CD4-positive, alpha-beta memory T cell (primary cell): Measurements from ENCODE around the gene ACAP1. TPM values are rescaled to one million over a fixed set of nuclear protein-coding genes. Genes with fewer than 3 reads are reported as not detected.
"Not testable (repeated sequence)": the region's sequence is repeated elsewhere in the genome, so short reads cannot be mapped to it uniquely, and the experiment has no call there.

Experiments
- CTCF ChIA-PET: fragments of 350-600 bp; sonication (Branson Sonifier 250); formaldehyde crosslinking; loops from one replicate; lab custom pipeline; 2021; ENCODE audit warnings: inconsistent platforms; ENCODE audit not compliant: partially characterized antibody; lab: Charles Lee
- POLR2A ChIA-PET: fragments of 350-600 bp; sonication (Branson Sonifier 250); formaldehyde crosslinking; loops from one replicate; lab custom pipeline; 2021; ENCODE audit not compliant: partially characterized antibody; lab: Charles Lee
- DNase-seq, 5 donors: peaks; one replicate each; pipeline versions ENCODE4 v3.0.0 to v3.0.0-alpha.2; 2020 to 2022; ENCODE audit warnings: mixed read lengths in 1 of 5
- H3K27ac ChIP-seq: one replicate; pipeline ENCODE4 v1.7.0; 2013; ENCODE audit warnings: low read depth, low read length
- H3K27me3 ChIP-seq: 2 replicates; pipeline ENCODE4 v1.7.0; 2013; ENCODE audit warnings: mild to moderate bottlenecking, low read length, moderate library complexity; ENCODE audit not compliant: insufficient read depth
- H3K36me3 ChIP-seq: 2 replicates; pipeline ENCODE4 v1.7.0; 2013; ENCODE audit warnings: mild to moderate bottlenecking, low read length, moderate library complexity; ENCODE audit not compliant: insufficient read depth
- H3K4me1 ChIP-seq: 2 replicates; pipeline ENCODE4 v1.7.0; 2013; ENCODE audit warnings: mild to moderate bottlenecking, low read length, moderate library complexity; ENCODE audit not compliant: insufficient read depth
- H3K4me3 ChIP-seq, 2 donors: one replicate each; pipeline ENCODE4 v1.7.0; 2013; ENCODE audit warnings: low read length in 2 of 2, mild to moderate bottlenecking in 1 of 2
- H3K9me3 ChIP-seq, 2 donors: one replicate each; pipeline ENCODE4 v1.7.0; 2013; ENCODE audit warnings: low read length in 2 of 2, control low read depth in 1 of 2; ENCODE audit not compliant: control insufficient read depth in 1 of 2
- H3K27ac Mint-ChIP-seq, 7 donors: one replicate each; pipeline ENCODE4 v1.8.0; 2020 to 2021; ENCODE audit warnings: mixed read lengths in 7 of 7, mild to moderate bottlenecking in 6 of 7, inconsistent platforms in 3 of 7, moderate library complexity in 3 of 7
- H3K27me3 Mint-ChIP-seq, 2 donors: one replicate each; pipeline ENCODE4 v1.8.0; 2020 to 2021; ENCODE audit warnings: mixed read lengths in 2 of 2
- H3K36me3 Mint-ChIP-seq, 2 donors: one replicate each; pipeline ENCODE4 v1.8.0; 2020 to 2021; ENCODE audit warnings: mixed read lengths in 2 of 2, inconsistent platforms in 1 of 2, mild to moderate bottlenecking in 1 of 2
- H3K4me1 Mint-ChIP-seq, 4 donors: one replicate each; pipeline ENCODE4 v1.8.0; 2020 to 2021; ENCODE audit warnings: mixed read lengths in 4 of 4, mild to moderate bottlenecking in 1 of 4
- H3K4me3 Mint-ChIP-seq, 8 donors: one replicate each; pipeline ENCODE4 v1.8.0; 2020 to 2021; ENCODE audit warnings: mixed read lengths in 8 of 8, mild to moderate bottlenecking in 7 of 8, moderate library complexity in 6 of 8, inconsistent platforms in 3 of 8
- H3K9me3 Mint-ChIP-seq, 8 donors: one replicate each; pipeline ENCODE4 v1.8.0; 2020 to 2021; ENCODE audit warnings: mixed read lengths in 8 of 8, mild to moderate bottlenecking in 5 of 8, inconsistent platforms in 3 of 8, moderate library complexity in 1 of 8
- intact Hi-C: fragments of 100-400 bp; cut with micrococcal nuclease; formaldehyde crosslinking; loops from one replicate; pipeline ENCODE4 v1.15.1; 2023
- polyA plus RNA-seq, 2 donors: library from polyadenylated mRNA; unstranded; fragments of 300-500 nt; fragmentation: Illumina TruSeq; gene quantifications; one replicate each; pipeline ENCODE4 v1.2.3, GENCODE V29; 2021
- total RNA-seq, 2 experiments: library from RNA; stranded (reverse); gene quantifications; one replicate each; pipeline ENCODE4 v1.2.3, GENCODE V29; 2021

ACAP1 gene
- total and polyA plus RNA-seq, 4 experiments from 2014 or later: 261 to 516 (median 386) TPM

GRCh38 chr17:7332600-7333069 lies 3.7 kb upstream of the ACAP1 start:
- H3K27ac ChIP-seq, H3K9me3 ChIP-seq, H3K9me3 Mint-ChIP-seq, H3K27me3 ChIP-seq, CTCF ChIA-PET, H3K36me3 ChIP-seq, H3K27me3 Mint-ChIP-seq, intact Hi-C loops: not testable (repeated sequence)
- H3K4me1 Mint-ChIP-seq: peaks cover 43 to 80% (median 63%) of the 10 kb centered on the region in 4 donors
- POLR2A ChIA-PET: interaction anchor here (1.1 to 7.4 kb wide), 3 partner anchors 11 to 98 kb away, joined by 3 to 187 read pairs (median 4); partner anchors contain the start of genes DVL2 and GPS2
- DNase-seq: peak; percentile 55 to 86 (median 71)
- H3K4me1 ChIP-seq: peaks cover 72% of the 10 kb centered on the region
- H3K4me3 Mint-ChIP-seq: peak overlapping the region; percentile 61 to 79 (median 74)
- H3K36me3 Mint-ChIP-seq: peaks cover 5 to 15% of the 10 kb centered on the region in 2 donors
- peak overlapping the region; percentile 92 to 97 (median 94) for H3K27ac Mint-ChIP-seq
- H3K4me3 ChIP-seq: peak overlapping the region in 1 of 2 donors; percentile 22

GRCh38 chr17:7334938-7335538 lies 1.3 kb upstream of the ACAP1 start:
- peaks cover 14 to 20% of the 10 kb centered on the region in 2 donors for H3K36me3 Mint-ChIP-seq
- CTCF ChIA-PET: interaction anchor here (1.0 to 5.8 kb wide), 15 partner anchors 10 to 289 kb away, joined by 3 to 115 read pairs (median 8); partner anchors contain the start of genes GPS2, TMEM102 and TMEM95
- Histone ChIP-seq H3K27ac (no peak overlapping the region), H3K9me3 (no peaks in the 10 kb centered on the region), H3K27me3 (no peaks in the 10 kb centered on the region), H3K36me3 (peaks cover 6% of the 10 kb centered on the region), H3K4me1 (peaks cover 86% of the 10 kb centered on the region), H3K4me3 (no peak overlapping the region)
- peaks cover 38 to 77% (median 57%) of the 10 kb centered on the region in 4 donors for H3K4me1 Mint-ChIP-seq
- POLR2A ChIA-PET: interaction anchor here (0.6 to 7.4 kb wide), 15 partner anchors 13 to 252 kb away, joined by 3 to 187 read pairs (median 11); partner anchors contain the start of genes ACADVL, DLG4, GABARAP and GPS2
- peak overlapping the region; percentile 59 to 99 (median 80) for H3K4me3 Mint-ChIP-seq
- H3K27ac Mint-ChIP-seq: peak overlapping the region in 6 of 7 donors; percentile 85 to 99 (median 94)
- no peaks in the 10 kb centered on the region for H3K27me3 Mint-ChIP-seq
- H3K9me3 Mint-ChIP-seq: no peaks in the 10 kb centered on the region
- peak in 1 of 5 donors; percentile 27 for DNase-seq
- intact Hi-C loops: no loop called here

GRCh38 chr17:7335765-7336164 lies 564 bp upstream of the ACAP1 start:
- H3K36me3 ChIP-seq, H3K9me3 ChIP-seq, H3K9me3 Mint-ChIP-seq, DNase-seq, H3K27me3 ChIP-seq, H3K27me3 Mint-ChIP-seq, H3K4me3 ChIP-seq: not testable (repeated sequence)
- H3K4me1 Mint-ChIP-seq: peaks cover 38 to 76% (median 57%) of the 10 kb centered on the region in 4 donors
- Histone ChIP-seq H3K27ac (peak overlapping the region; percentile 74), H3K4me1 (peaks cover 80% of the 10 kb centered on the region)
- peak overlapping the region; percentile 89 to 99 (median 97) for H3K27ac Mint-ChIP-seq
- intact Hi-C loops: loop anchor here (1.0 to 2.0 kb wide), 4 partner anchors 11 to 69 kb away; partner anchors contain the start of gene TMEM256
- POLR2A ChIA-PET: interaction anchor here (0.6 to 7.4 kb wide), 30 partner anchors 11 to 351 kb away, joined by 3 to 187 read pairs (median 10); partner anchors contain the start of genes ACADVL, CTDNEP1, DLG4 and DVL2
- H3K4me3 Mint-ChIP-seq: peak overlapping the region; percentile 59 to 99 (median 94)
- CTCF ChIA-PET: interaction anchor here (0.6 to 5.8 kb wide), 24 partner anchors 10 to 783 kb away, joined by 3 to 115 read pairs (median 5); partner anchors contain the start of genes GPS2, TMEM102, TMEM95 and TP53
- H3K36me3 Mint-ChIP-seq: peaks cover 18 to 25% of the 10 kb centered on the region in 2 donors

- Mint-ChIP-seq H3K4me3 (peak overlapping the region; percentile 88 to 99 (median 98)), H3K4me1 (peaks cover 32 to 69% (median 50%) of the 10 kb centered on the region in 4 donors), H3K36me3 (peaks cover 23 to 39% of the 10 kb centered on the region in 2 donors), H3K27ac (peak overlapping the region; percentile 89 to 99 (median 97))
- Histone ChIP-seq H3K36me3 (peaks cover 25% of the 10 kb centered on the region), H3K4me1 (peaks cover 75% of the 10 kb centered on the region), H3K27ac (peak overlapping the region; percentile 74), H3K4me3 (peak overlapping the region; percentile 94 to 98)
- not testable (repeated sequence) for DNase-seq, H3K27me3 Mint-ChIP-seq, H3K9me3 ChIP-seq, H3K9me3 Mint-ChIP-seq, H3K27me3 ChIP-seq
- ChIA-PET CTCF (interaction anchor here (0.9 to 5.8 kb wide), 13 partner anchors 8 to 782 kb away, joined by 3 to 115 read pairs (median 14); partner anchors contain the start of genes GPS2, PHF23, TMEM102 and TMEM95), POLR2A (interaction anchor here (0.6 to 7.4 kb wide), 24 partner anchors 9 to 378 kb away, joined by 3 to 187 read pairs (median 11); partner anchors contain the start of genes CTDNEP1, GPS2, KCTD11 and MPDU1)
- intact Hi-C loops: loop anchor here (1.0 to 2.0 kb wide), 2 partner anchors 8 to 29 kb away; partner anchors contain the start of gene NEURL4
Measured at GRCh38 chr17:7337600-7337999, 1.3 kb downstream of the ACAP1 start.

- intact Hi-C loops: no loop called here
- H3K4me1 Mint-ChIP-seq: peaks cover 29 to 51% (median 41%) of the 10 kb centered on the region in 4 donors
- DNase-seq: no peak
- no peaks in the 10 kb centered on the region for H3K27me3 Mint-ChIP-seq
- peaks cover 52% of the 10 kb centered on the region for H3K4me1 ChIP-seq
- peak overlapping the region in 3 of 7 donors; percentile 48 to 83 (median 76) for H3K27ac Mint-ChIP-seq
- H3K4me3 Mint-ChIP-seq: peak overlapping the region in 1 of 8 donors; percentile 33
- POLR2A ChIA-PET: interaction anchor here (4.3 to 7.0 kb wide), 4 partner anchors 8 to 44 kb away, joined by 22 to 146 read pairs (median 45); partner anchors contain the start of gene NEURL4
- H3K36me3 Mint-ChIP-seq: peaks cover 32 to 56% of the 10 kb centered on the region in 2 donors
- H3K4me3 ChIP-seq: no peak overlapping the region
- H3K9me3 Mint-ChIP-seq: peaks cover 0 to 2% (median 0%) of the 10 kb centered on the region in 8 donors
- CTCF ChIA-PET: interaction anchor here (1.1 to 5.8 kb wide), 4 partner anchors 10 to 125 kb away, joined by 3 to 58 read pairs (median 4); no protein-coding TSS in a partner anchor
- no peaks in the 10 kb centered on the region for H3K27me3 ChIP-seq
- no peaks in the 10 kb centered on the region for H3K9me3 ChIP-seq
- H3K27ac ChIP-seq: no peak overlapping the region
- H3K36me3 ChIP-seq: peaks cover 49% of the 10 kb centered on the region
Measured at GRCh38 chr17:7340179-7340578, 3.9 kb downstream of the ACAP1 start.

- ChIA-PET CTCF (interaction anchor here (1.0 to 3.9 kb wide), 5 partner anchors 8 to 219 kb away, joined by 3 to 12 read pairs (median 3); partner anchors contain the start of gene TMEM95), POLR2A (interaction anchor here (0.7 to 4.3 kb wide), 5 partner anchors 8 to 26 kb away, joined by 3 to 29 read pairs (median 4); partner anchors contain the start of gene NEURL4)
- Mint-ChIP-seq H3K27ac (peak overlapping the region in 4 of 7 donors; percentile 57 to 95 (median 76)), H3K36me3 (peaks cover 38 to 64% of the 10 kb centered on the region in 2 donors), H3K4me3 (no peak overlapping the region), H3K27me3 (no peaks in the 10 kb centered on the region), H3K9me3 (peaks cover 0 to 2% (median 0%) of the 10 kb centered on the region in 8 donors), H3K4me1 (peaks cover 21 to 46% (median 33%) of the 10 kb centered on the region in 4 donors)
- Histone ChIP-seq H3K9me3 (no peaks in the 10 kb centered on the region), H3K27ac (no peak overlapping the region), H3K27me3 (no peaks in the 10 kb centered on the region), H3K4me3 (no peak overlapping the region), H3K36me3 (peaks cover 64% of the 10 kb centered on the region), H3K4me1 (peaks cover 39% of the 10 kb centered on the region)
- no peak for DNase-seq
- intact Hi-C loops: no loop called here
Measured at GRCh38 chr17:7341842-7342241, 5.5 kb downstream of the ACAP1 start.
